GM12874 (cell line): Measurements from ENCODE around the gene GALNT15.

Experiments used
- CTCF ChIP-seq: IDR thresholded peaks from 2 replicates; pipeline ENCODE4 v1.5.1; 2011; ENCODE audit warnings: low read depth, mild to moderate bottlenecking, control low read depth, low read length, moderate library complexity; ENCODE audit not compliant: insufficient read depth

GALNT15 gene

GRCh38 chr3:16254916-16255315 lies 80.4 kb downstream of the GALNT15 start:
- no peak for TF ChIP-seq CTCF

GRCh38 chr3:16255326-16255725 lies 80.8 kb downstream of the GALNT15 start:
- no peak for TF ChIP-seq CTCF

- TF ChIP-seq CTCF: no peak
Observed at GRCh38 chr3:16255726-16256125, 81.2 kb downstream of the GALNT15 start.

GRCh38 chr3:16257309-16257708 lies 82.8 kb downstream of the GALNT15 start:
- TF ChIP-seq CTCF: no peak

GRCh38 chr3:16258177-16258576 lies 83.7 kb downstream of the GALNT15 start:
- TF ChIP-seq CTCF: no peak

GRCh38 chr3:16258866-16259265 lies 84.4 kb downstream of the GALNT15 start:
- TF ChIP-seq CTCF: no peak

- TF ChIP-seq CTCF: no peak
Observed at GRCh38 chr3:16260046-16260445, 85.6 kb downstream of the GALNT15 start.

GRCh38 chr3:16262174-16262573 lies 87.7 kb downstream of the GALNT15 start:
- TF ChIP-seq CTCF: no peak
